ENCODE data around the gene SERPINA4.
"Not testable (repeated sequence)": the region's sequence is repeated elsewhere in the genome, so short reads cannot be mapped to it uniquely, and the experiment has no call there.

The SERPINA4 gene

DNA sequence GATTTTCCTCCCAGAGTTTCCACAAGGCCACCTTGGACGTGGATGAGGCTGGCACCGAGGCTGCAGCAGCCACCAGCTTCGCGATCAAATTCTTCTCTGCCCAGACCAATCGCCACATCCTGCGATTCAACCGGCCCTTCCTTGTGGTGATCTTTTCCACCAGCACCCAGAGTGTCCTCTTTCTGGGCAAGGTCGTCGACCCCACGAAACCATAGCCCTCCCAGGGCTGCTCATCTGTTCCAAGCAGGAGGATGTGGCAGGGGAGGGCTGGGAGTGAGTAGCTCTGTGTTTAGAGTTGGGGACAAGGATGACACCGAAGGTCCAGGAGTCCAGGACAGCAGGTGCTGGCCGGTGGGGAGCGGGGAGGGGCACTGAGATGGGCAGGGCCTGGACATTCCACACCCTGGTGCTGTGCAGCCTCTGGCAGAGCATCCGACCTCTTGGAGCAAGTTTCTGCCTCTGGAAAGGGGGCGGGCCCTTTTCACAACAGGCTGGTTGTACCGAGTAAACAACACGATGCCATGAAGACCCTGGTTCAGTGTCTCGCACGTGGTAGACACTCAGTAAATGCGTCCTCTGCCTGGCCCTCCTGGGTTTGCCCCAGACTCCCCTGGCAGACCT lies 8.2 kb downstream of the SERPINA4 start:
- no peaks in the 10 kb centered on the region for H3K4me1 Mint-ChIP-seq (ENCODE audit: low read depth)
- no peaks in the 10 kb centered on the region for H3K36me3 Mint-ChIP-seq (ENCODE audit: low read depth)
- no peak for DNase-seq (ENCODE audit: low spot score)
- H3K27ac Mint-ChIP-seq: no peak overlapping the region
- no peaks in the 10 kb centered on the region for H3K27me3 Mint-ChIP-seq (ENCODE audit: low read depth)
- no peak overlapping the region for H3K4me3 Mint-ChIP-seq
- H3K9me3 Mint-ChIP-seq: no peaks in the 10 kb centered on the region

DNA sequence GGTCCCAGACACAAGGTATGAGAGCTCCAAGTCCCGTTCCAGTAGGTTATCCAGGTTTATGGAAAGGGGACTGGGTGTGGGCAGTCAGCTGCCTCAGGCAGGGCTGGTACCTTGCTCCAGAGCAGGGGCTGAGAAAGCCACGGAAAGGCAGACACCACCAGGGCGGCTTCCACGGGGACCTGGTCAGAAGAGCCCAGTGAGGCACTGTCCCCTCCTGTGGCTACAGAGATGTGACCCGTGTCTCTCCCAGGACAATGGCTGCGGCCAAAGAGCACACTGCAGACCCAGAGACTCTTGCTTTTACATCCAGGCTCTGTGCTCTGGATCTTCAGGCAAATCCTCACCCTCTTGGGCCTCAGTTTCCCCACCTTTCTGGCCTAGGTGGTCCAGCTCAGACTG lies 8.8 kb downstream of the SERPINA4 start:
- Mint-ChIP-seq H3K4me1 (ENCODE audit: low read depth) (no peaks in the 10 kb centered on the region), H3K36me3 (ENCODE audit: low read depth) (no peaks in the 10 kb centered on the region), H3K27ac (no peak overlapping the region), H3K27me3 (ENCODE audit: low read depth) (no peaks in the 10 kb centered on the region), H3K9me3 (no peaks in the 10 kb centered on the region), H3K4me3 (no peak overlapping the region)
- no peak for DNase-seq (ENCODE audit: low spot score)

DNA sequence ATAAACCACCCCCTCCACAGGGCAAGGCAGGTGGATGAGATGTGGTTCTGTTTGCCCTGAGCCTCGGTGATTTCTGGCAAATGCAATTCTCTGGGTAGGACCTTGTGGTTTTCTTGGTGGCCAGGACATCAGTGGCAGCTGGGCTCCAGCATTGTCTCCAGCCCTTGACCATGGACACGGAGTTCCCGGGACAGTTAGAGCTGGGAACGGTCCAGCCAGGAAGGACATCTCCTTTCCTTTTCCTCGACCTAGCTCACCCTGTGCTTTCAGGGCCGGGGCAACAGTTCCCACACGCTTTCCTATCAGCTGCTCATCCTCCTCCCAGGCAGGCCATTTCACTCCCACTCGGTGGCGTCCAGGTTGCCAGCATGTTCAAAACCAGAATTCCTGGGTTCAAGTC lies 9.2 kb downstream of the SERPINA4 start:
- no peak for DNase-seq (ENCODE audit: low spot score)
- H3K36me3 Mint-ChIP-seq (ENCODE audit: low read depth): no peaks in the 10 kb centered on the region
- H3K4me1 Mint-ChIP-seq (ENCODE audit: low read depth): no peaks in the 10 kb centered on the region
- no peaks in the 10 kb centered on the region for H3K27me3 Mint-ChIP-seq (ENCODE audit: low read depth)
- H3K27ac Mint-ChIP-seq: no peak overlapping the region
- no peak overlapping the region for H3K4me3 Mint-ChIP-seq
- no peaks in the 10 kb centered on the region for H3K9me3 Mint-ChIP-seq

DNA sequence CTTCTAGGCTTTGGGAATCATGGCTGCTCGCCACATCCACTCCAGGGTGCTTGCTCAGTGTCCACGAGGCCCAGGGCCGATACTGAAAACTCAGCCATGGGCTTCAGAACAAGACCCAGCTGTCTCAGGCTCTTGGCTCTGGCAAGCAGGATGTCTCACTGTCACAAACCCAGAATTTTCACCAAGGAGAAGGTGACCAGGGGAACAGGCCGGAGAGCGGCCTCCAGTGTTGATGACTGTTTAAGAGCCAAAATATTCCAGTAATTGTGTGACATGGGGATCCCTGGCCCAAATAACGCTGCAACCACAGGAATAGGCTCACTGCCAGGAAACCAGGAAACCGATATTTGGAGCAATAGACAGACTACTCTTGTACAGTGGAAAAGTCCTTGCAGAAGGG lies 10.2 kb downstream of the SERPINA4 start:
- Mint-ChIP-seq H3K4me3 (no peak overlapping the region), H3K36me3 (ENCODE audit: low read depth) (no peaks in the 10 kb centered on the region), H3K27me3 (ENCODE audit: low read depth) (no peaks in the 10 kb centered on the region), H3K4me1 (ENCODE audit: low read depth) (no peaks in the 10 kb centered on the region), H3K27ac (no peak overlapping the region), H3K9me3 (no peaks in the 10 kb centered on the region)
- no peak for DNase-seq (ENCODE audit: low spot score)

DNA sequence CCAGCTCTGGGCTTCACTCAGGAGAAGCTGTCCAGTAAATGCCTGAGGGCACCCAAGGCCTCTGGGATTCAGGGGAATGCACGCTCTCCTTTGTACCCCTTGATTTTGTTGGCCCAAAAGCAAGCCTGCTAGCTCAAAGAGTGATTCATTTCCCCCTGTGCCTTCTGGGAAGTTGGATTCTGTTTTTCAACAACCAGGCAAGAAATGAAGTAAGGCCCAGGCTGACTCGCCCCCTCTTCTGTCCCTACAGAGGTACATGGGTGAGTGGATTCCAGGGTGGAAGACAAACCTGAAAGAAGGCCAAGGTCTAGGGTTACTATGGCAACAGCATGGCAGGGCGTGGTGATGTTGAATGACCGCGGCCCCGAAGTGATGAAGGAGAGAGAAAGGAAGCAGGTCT lies 10.7 kb downstream of the SERPINA4 start:
- no peaks in the 10 kb centered on the region for H3K27me3 Mint-ChIP-seq (ENCODE audit: low read depth)
- no peak for DNase-seq (ENCODE audit: low spot score)

DNA sequence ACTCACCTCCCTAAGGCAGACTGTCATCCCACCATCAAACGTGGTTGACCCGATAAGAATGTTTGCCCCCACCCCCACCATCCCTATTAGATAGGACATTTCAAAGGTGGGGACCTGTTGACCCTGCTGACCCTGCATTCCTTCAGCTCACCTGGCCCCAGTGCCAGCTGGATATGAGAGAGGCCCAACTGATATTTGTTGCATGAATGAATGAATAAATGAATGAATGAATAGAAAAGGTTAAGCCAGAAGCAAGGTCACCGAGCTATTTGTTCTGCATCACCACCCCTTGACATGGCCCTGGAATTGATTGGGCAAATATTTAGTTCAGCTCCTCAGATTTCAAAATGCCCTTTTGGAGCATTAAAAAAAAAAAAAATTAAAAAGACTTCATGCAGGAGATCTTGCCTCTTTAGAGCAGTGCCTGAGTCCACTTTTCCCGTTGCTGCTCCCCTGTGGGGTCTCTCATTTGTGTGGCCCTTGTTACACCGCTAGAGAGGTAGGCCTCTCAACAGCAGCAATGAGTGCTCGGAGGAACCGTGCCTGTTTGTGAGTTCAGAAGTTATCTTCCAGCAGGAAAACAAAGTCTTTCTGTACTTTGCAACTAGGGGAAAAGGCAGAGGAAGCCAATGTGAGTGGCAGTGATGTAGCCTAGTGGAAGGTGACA lies 11.5 kb downstream of the SERPINA4 start:
- Mint-ChIP-seq H3K27ac (no peak overlapping the region), H3K4me3 (no peak overlapping the region), H3K27me3 (ENCODE audit: low read depth) (no peaks in the 10 kb centered on the region), H3K36me3 (ENCODE audit: low read depth) (no peaks in the 10 kb centered on the region), H3K4me1 (ENCODE audit: low read depth) (no peaks in the 10 kb centered on the region), H3K9me3 (no peaks in the 10 kb centered on the region)
- no peak for DNase-seq (ENCODE audit: low spot score)

More for the DNA sequence above, 10.7 kb downstream of the SERPINA4 start:
- H3K36me3 Mint-ChIP-seq (ENCODE audit: low read depth): no peaks in the 10 kb centered on the region
- H3K9me3 Mint-ChIP-seq: no peaks in the 10 kb centered on the region
- H3K27ac Mint-ChIP-seq: no peak overlapping the region
- no peak overlapping the region for H3K4me3 Mint-ChIP-seq
- no peaks in the 10 kb centered on the region for H3K4me1 Mint-ChIP-seq (ENCODE audit: low read depth)

DNA sequence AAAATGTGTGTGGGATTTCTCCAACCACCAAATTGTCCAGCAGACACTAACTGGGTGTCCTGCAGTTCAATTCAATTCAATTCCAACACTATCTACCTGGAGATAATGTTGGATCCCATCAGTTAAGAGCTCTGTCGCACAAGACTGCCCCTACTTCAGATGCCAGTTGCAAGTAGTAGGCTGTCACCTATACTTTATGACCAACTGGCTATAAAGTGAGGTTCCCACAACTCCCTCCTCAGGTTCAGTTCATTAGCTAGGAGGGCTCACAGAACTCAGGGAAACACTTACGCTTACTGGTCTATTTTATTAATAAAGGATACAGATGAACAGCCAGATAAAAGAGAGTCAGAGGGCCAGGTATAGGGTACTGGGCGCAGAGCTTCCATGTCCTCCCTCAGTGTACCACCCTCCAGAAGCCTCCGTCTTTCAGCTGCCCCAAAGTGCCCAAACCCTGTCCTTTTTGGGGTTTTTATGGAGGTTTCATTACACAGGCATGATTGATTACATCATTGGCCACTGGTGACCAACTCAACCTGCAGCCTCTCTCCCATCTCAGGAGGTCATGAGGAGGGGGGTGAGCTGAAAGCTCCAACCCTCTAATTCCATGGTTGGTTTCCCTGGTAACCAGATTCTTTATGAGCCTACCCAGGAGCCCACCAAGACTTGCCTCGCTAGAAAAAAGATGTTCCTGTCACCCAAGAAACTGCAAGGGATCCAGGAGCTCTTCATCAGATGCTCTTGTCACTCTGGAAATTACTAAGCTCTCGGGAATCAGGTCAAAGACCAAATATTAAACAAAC lies 12.4 kb downstream of the SERPINA4 start:
- Mint-ChIP-seq H3K27me3 (ENCODE audit: low read depth) (no peaks in the 10 kb centered on the region), H3K36me3 (ENCODE audit: low read depth) (no peaks in the 10 kb centered on the region), H3K27ac (no peak overlapping the region), H3K9me3 (no peaks in the 10 kb centered on the region), H3K4me1 (ENCODE audit: low read depth) (no peaks in the 10 kb centered on the region), H3K4me3 (no peak overlapping the region)
- no peak for DNase-seq (ENCODE audit: low spot score)

DNA sequence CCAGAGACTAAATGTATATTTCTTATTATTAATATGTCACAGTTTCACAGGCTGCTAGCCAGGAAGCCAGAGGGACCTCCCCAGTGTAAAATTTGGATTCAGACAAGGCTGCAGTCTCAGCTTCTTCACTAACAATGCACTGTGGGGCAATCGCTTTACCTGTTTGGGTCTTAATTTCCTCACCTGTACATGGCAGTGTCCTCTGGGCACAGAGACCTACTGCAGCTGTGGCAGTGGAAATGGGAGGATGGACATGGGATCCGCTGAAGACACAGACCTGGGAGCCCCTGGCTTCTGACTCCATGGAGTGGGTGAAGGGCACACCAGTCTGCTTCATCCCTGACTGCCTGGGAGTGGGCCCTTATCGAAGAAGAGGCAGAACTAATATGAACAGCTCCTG lies 13.1 kb downstream of the SERPINA4 start:
- no peak overlapping the region for H3K4me3 Mint-ChIP-seq
- H3K27me3 Mint-ChIP-seq (ENCODE audit: low read depth): no peaks in the 10 kb centered on the region
- no peaks in the 10 kb centered on the region for H3K9me3 Mint-ChIP-seq
- H3K36me3 Mint-ChIP-seq (ENCODE audit: low read depth): no peaks in the 10 kb centered on the region
- H3K4me1 Mint-ChIP-seq (ENCODE audit: low read depth): no peaks in the 10 kb centered on the region
- H3K27ac Mint-ChIP-seq: no peak overlapping the region
- no peak for DNase-seq (ENCODE audit: low spot score)

DNA sequence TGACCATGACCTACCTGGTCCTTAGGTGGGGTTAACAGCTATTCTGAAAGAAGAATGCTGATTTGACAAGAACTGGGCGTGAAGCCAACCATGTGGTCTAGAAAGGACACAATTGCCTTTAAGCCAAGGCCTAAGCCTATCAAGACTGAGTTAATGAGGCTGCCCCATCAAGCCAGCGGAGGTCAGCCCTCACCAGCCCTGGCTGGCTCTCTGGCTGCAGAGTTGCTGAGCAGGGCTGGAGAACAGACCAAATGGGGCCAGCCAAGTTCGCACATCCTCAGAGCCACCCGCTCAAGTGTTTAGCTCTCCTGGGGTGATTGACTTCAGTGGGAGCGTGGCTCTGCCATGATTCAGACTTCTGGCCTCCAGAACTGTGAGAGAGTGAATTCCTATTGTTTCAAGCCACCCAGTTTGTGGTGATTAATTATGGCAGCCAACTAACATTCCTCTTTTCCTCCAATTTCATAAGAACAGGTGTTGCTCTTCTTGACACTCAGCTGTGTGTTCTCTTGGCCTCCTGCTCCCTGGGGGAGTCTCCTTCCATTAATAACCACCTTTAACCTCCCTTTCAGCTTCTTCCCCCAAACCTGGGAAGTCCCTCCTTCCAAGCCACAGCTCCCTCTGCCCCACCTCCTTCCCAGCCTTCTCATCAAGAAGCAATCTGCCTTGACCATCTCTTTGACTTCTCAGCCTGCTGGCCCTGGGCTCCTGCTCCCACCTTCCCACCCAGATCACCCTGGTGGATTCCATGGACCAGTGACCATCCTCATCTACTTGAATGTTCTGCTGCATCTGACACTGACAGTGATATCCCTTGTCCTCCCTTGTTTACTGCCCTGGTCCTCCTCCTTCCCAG lies 14.7 kb downstream of the SERPINA4 start:
- no peak for DNase-seq (ENCODE audit: low spot score)
- Mint-ChIP-seq H3K4me3 (no peak overlapping the region), H3K27me3 (ENCODE audit: low read depth) (no peaks in the 10 kb centered on the region), H3K36me3 (ENCODE audit: low read depth) (no peaks in the 10 kb centered on the region), H3K27ac (no peak overlapping the region), H3K4me1 (ENCODE audit: low read depth) (no peaks in the 10 kb centered on the region), H3K9me3 (no peaks in the 10 kb centered on the region)

DNA sequence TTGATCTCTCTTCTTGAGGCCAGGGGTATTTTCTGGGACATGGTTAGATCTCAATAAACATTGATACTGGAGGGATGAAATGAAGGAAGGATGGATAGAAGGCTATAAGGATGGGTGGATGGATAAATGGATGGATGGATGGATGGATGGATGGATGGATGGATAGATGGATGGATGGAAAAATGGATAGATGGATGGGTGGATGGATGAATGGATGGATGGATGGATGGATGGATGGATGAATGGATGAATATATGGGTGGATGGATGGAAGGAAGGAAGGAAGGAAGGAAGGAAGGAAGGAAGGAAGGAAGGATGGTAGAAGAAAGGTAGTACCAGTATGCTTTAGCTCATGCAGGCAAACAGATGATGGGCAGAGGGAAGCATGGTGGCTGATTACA lies 16.2 kb downstream of the SERPINA4 start:
- not testable (repeated sequence) for H3K9me3 Mint-ChIP-seq; H3K4me1 Mint-ChIP-seq (ENCODE audit: low read depth); DNase-seq (ENCODE audit: low spot score); H3K27ac Mint-ChIP-seq; H3K36me3 Mint-ChIP-seq (ENCODE audit: low read depth); H3K27me3 Mint-ChIP-seq (ENCODE audit: low read depth); H3K4me3 Mint-ChIP-seq

DNA sequence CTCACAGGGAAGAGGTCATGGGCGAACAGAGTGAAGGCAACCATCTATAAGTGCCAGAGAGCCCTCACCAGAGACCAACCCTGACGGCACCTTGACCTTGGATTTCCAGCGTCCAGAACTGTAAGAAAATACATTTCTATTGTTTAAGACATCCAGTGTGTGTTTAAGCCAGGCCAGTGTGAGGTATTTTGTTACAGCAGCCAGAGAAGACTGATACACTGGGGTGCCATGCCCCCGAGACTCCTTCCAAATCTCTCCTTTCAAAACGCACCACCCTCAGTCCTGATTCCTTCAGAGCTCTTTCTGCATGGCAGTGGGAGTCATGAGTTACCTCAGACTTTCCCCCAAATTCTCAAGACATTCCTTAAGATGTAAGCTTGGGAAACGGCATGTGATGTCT lies 17.5 kb downstream of the SERPINA4 start:
- no peak overlapping the region for H3K4me3 Mint-ChIP-seq
- no peak for DNase-seq (ENCODE audit: low spot score)
- no peak overlapping the region for H3K27ac Mint-ChIP-seq
- no peaks in the 10 kb centered on the region for H3K4me1 Mint-ChIP-seq (ENCODE audit: low read depth)
- H3K36me3 Mint-ChIP-seq (ENCODE audit: low read depth): no peaks in the 10 kb centered on the region
- H3K27me3 Mint-ChIP-seq (ENCODE audit: low read depth): no peaks in the 10 kb centered on the region
- no peaks in the 10 kb centered on the region for H3K9me3 Mint-ChIP-seq

DNA sequence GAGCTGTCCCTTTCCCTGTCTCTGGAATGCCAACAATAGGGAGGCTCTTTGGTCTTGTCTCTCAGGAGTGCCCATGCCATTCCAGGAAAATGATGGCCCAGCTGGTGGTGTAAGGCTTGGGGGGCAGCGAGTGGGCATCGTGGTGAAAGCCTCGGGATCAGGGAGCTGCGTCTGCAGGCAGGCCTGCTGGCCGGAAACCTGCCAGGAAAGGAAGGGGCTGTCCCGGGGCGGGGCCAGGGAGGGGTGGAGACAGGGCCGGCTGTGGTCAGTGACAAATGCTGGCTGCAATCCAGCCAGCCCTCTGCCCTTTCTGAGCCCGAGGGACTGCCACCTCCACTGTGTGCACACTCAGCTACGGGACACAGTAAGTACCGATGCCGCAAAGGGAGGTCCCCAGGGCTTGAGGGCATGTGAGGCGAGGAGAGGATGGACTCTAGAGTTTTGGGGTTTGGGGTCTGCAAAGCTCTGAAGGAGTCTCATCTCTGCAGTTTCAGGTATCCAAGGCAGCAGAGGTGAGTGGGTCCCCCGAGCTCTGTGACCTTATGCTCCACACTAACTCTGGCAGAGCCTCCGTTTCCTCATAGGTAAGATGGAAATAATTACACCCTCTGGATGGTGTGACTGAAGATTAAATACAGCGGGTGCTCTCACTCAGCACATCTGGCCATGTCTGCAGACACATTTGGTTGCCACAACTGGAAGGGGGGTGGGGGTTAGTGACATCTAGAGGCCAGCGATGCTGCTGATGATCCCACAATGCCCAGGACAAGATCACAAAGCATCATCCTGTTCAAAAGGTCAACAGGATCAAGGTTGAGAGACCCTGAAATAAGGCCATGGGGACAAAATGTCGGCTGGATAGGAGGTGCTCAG lies 20.1 kb downstream of the SERPINA4 start, which contains the start of gene SERPINA5:
Gene SERPINA5, plus strand, starts transcription at position 300 of the 873 bp plus-strand sequence. CDS start 5,937 bp downstream, outside the sequence.
- H3K9me3 Mint-ChIP-seq: no peaks in the 10 kb centered on the region
- DNase-seq (ENCODE audit: low spot score): no peak
- no peak within 1 kb of the TSS for H3K4me3 Mint-ChIP-seq
- H3K27ac Mint-ChIP-seq: no peak within 1 kb of the TSS
- no peaks in the 10 kb centered on the region for H3K36me3 Mint-ChIP-seq (ENCODE audit: low read depth)
- no peaks in the 10 kb centered on the region for H3K4me1 Mint-ChIP-seq (ENCODE audit: low read depth)
- no peaks in the 10 kb centered on the region for H3K27me3 Mint-ChIP-seq (ENCODE audit: low read depth)

DNA sequence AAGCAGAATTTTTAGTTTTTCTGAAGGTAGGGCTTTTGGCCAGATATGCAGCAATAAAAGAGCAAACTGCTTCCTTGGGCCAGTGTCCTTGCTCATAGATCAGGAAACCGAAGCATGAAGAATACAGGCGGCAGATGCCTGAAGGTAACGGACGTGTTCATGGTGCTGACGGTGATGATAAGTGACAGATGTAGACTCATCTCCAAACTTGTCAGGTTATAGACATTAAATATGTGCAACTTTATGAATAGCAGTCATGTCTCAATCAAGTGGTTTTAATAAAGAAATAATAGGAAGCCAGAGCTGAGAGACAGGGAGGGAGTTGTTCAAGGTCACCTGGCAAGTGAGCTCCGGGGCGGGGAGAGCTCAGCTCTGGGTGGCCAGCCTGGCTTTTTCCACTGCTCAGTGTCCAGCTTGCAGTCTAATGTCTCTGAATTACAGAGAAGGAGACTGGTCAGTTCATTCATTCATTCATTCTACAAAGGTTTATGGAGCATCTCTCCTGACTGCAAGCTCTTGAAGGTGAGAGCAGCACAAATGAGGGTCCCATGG lies 21.0 kb downstream of the SERPINA4 start:
- H3K27me3 Mint-ChIP-seq (ENCODE audit: low read depth): no peaks in the 10 kb centered on the region
- no peak overlapping the region for H3K27ac Mint-ChIP-seq
- no peaks in the 10 kb centered on the region for H3K36me3 Mint-ChIP-seq (ENCODE audit: low read depth)

More for the DNA sequence above, 21.0 kb downstream of the SERPINA4 start:
- H3K4me3 Mint-ChIP-seq: no peak overlapping the region
- no peak for DNase-seq (ENCODE audit: low spot score)
- H3K4me1 Mint-ChIP-seq (ENCODE audit: low read depth): no peaks in the 10 kb centered on the region
- no peaks in the 10 kb centered on the region for H3K9me3 Mint-ChIP-seq

Data from T-helper 2 cell treated with Interferon-gamma antibody and Interleukin-4, amounts not matched to agents 5 μg/mL and 100 μg/mL, for 36 hours (primary cell).